Stimulated activated CD4-positive, alpha-beta T cell treated with anti-CD3 and anti-CD28 coated beads, Interleukin-1b, Interleukin-23, amount 100 ng/mL, for 48 hours (primary cell): Measurements from ENCODE around the gene FCN2.

Experiments used
- DNase-seq: peaks from one replicate; pipeline ENCODE4 v3.0.0-alpha.2; 2020

Gene FCN2

GRCh38 chr9:134880484-134881312 is at the start of gene FCN2:
TSS of gene FCN2 (plus strand) at chr9:134880810. CDS start at chr9:134880822, 12 bp downstream.
- DNase-seq = no peak

- no peak for DNase-seq
Measured at GRCh38 chr9:134830926-134831720, 49.5 kb upstream of the FCN2 start.

GRCh38 chr9:134832471-134832870 is 48.1 kb upstream of the FCN2 start:
- no peak for DNase-seq

- DNase-seq = no peak
Measured at GRCh38 chr9:134833294-134833880, 47.2 kb upstream of the FCN2 start.

GRCh38 chr9:134834217-134834956 is 46.2 kb upstream of the FCN2 start:
- DNase-seq = no peak

- DNase-seq = no peak
Measured at GRCh38 chr9:134834957-134835419, 45.6 kb upstream of the FCN2 start.

- no peak for DNase-seq
Measured at GRCh38 chr9:134835448-134835847, 45.2 kb upstream of the FCN2 start.

GRCh38 chr9:134835987-134836386 is 44.6 kb upstream of the FCN2 start:
- no peak for DNase-seq

- DNase-seq = no peak
Measured at GRCh38 chr9:134836406-134836970, 44.1 kb upstream of the FCN2 start.

- no peak for DNase-seq
Measured at GRCh38 chr9:134837529-134837928, 43.1 kb upstream of the FCN2 start.

GRCh38 chr9:134838651-134839454 is 41.8 kb upstream of the FCN2 start:
- no peak for DNase-seq

GRCh38 chr9:134839455-134840125 is 41.0 kb upstream of the FCN2 start:
- no peak for DNase-seq

GRCh38 chr9:134840511-134840910 is 40.1 kb upstream of the FCN2 start:
- DNase-seq = no peak

- no peak for DNase-seq
Measured at GRCh38 chr9:134841180-134841904, 39.3 kb upstream of the FCN2 start.

GRCh38 chr9:134842321-134842720 is 38.3 kb upstream of the FCN2 start:
- no peak for DNase-seq

- no peak for DNase-seq
Measured at GRCh38 chr9:134843740-134844139, 36.9 kb upstream of the FCN2 start.

GRCh38 chr9:134844821-134845220 is 35.8 kb upstream of the FCN2 start:
- DNase-seq = no peak

- no peak for DNase-seq
Measured at GRCh38 chr9:134846187-134846586, 34.4 kb upstream of the FCN2 start.

- DNase-seq = no peak
Measured at GRCh38 chr9:134846699-134847098, 33.9 kb upstream of the FCN2 start.

GRCh38 chr9:134847138-134847537 is 33.5 kb upstream of the FCN2 start:
- no peak for DNase-seq
